ENCODE data around the gene MYO5A.
"Not testable (repeated sequence)": the region's sequence is repeated elsewhere in the genome, so short reads cannot be mapped to it uniquely, and the experiment has no call there.

The MYO5A gene

GRCh38 chr15:52441841-52442240 is 86.8 kb downstream of the MYO5A start:
- no peak for TF ChIP-seq Cebpa-rat (IDR thresholded peaks at IDR 0.05)
- H3K4me2 ChIP-seq = no peak overlapping the region

DNA sequence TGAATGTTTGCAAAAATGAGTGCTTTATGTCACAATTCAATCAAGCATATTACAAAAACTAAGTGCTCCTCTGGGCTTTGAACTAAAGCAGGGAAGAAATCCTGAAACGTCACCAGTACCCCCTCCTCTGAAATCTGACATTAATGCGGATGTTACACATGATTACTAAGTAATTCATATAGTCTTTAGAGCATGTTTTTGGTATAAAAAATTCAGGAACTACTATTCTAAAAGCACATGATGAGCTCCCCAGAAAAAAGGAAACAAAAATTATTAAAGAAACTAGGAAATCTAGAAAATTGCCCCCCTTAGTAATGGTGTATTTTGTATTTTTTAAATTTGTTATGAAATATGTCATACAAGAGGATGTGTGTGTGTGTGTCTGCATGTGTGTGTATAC is 87.7 kb downstream of the MYO5A start:
- H3K27ac ChIP-seq = no peak overlapping the region
- H3K36me3 ChIP-seq = peaks cover 5% of the 10 kb centered on the region; the same call in 1 of the 2 replicates
- TF ChIP-seq Cebpa-rat (IDR thresholded peaks at IDR 0.05) = no peak
- H3K4me1 ChIP-seq = peaks cover 6% of the 10 kb centered on the region; the same call in 1 of the 2 replicates
- H3K4me3 ChIP-seq = no peak overlapping the region
- H3K9me3 ChIP-seq = no peaks in the 10 kb centered on the region
- no peaks in the 10 kb centered on the region for H3K27me3 ChIP-seq
- H3K9ac ChIP-seq = no peak overlapping the region
- H4K20me1 ChIP-seq = peaks cover 31% of the 10 kb centered on the region
- no peak overlapping the region for H3K4me2 ChIP-seq

More at GRCh38 chr15:52441841-52442240, 86.8 kb downstream of the MYO5A start:
- Histone ChIP-seq H3K4me3 (no peak overlapping the region), H3K4me1 (peaks cover 6% of the 10 kb centered on the region; the same call in 1 of the 2 replicates), H4K20me1 (peaks cover 40% of the 10 kb centered on the region), H3K27me3 (no peaks in the 10 kb centered on the region), H3K9me3 (no peaks in the 10 kb centered on the region), H3K9ac (no peak overlapping the region), H3K27ac (no peak overlapping the region), H3K36me3 (peaks cover 5% of the 10 kb centered on the region; the same call in 1 of the 2 replicates)

DNA sequence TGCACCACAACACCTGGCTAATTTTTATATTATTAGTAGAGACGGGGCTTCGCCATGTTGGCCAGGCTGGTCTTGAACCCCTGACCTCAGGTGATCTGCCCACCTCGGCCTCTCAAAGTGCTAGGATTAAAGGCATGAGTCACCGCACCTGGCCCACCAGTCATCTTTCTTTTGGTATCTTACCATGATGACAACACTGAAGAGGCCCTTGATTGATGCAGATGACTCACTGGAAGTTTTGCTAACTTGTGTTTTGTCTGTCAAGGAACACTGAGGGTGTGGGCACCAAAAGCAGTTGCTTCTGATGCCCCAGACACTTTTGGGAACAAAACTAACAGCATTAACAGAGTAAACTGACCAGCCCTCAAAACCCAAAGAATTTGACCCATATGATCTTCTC is 88.3 kb downstream of the MYO5A start:
- H3K4me2 ChIP-seq = no peak overlapping the region
- peaks cover 6% of the 10 kb centered on the region; the same call in 1 of the 2 replicates for H3K4me1 ChIP-seq
- no peak overlapping the region for H3K27ac ChIP-seq
- no peak for TF ChIP-seq Cebpa-rat (IDR thresholded peaks at IDR 0.05)
- H3K9ac ChIP-seq = no peak overlapping the region
- no peaks in the 10 kb centered on the region for H3K9me3 ChIP-seq
- H3K27me3 ChIP-seq = no peaks in the 10 kb centered on the region
- peaks cover 5% of the 10 kb centered on the region; the same call in 1 of the 2 replicates for H3K36me3 ChIP-seq
- no peak overlapping the region for H3K4me3 ChIP-seq
- H4K20me1 ChIP-seq = peaks cover 26% of the 10 kb centered on the region

DNA sequence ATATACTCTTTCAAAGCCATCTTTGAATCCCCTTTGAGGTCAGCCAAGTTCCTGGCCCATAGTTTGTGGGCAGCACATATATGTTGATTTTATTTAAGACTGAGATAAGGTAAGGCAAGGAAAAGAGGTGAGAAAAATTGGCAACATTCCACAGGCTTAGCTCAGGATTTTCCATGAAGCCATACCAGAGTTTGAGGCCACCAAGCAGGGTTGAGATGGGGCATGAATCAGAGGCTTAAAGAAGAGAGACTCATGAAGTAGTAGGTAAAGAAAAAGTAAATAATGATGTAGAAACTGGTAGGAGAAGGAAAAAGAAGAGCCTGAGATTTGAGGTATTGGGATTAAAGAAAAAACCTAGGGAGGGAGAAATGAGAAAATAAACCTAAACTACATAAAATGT is 89.2 kb downstream of the MYO5A start:
- Histone ChIP-seq H3K4me2 (no peak overlapping the region), H4K20me1 (peaks cover 20% of the 10 kb centered on the region; the same call in 1 of the 2 replicates), H3K4me3 (no peak overlapping the region), H3K27me3 (no peaks in the 10 kb centered on the region), H3K27ac (no peak overlapping the region), H3K36me3 (peaks cover 5% of the 10 kb centered on the region; the same call in 1 of the 2 replicates), H3K4me1 (peaks cover 6% of the 10 kb centered on the region; the same call in 1 of the 2 replicates), H3K9ac (no peak overlapping the region), H3K9me3 (no peaks in the 10 kb centered on the region)
- TF ChIP-seq Cebpa-rat (IDR thresholded peaks at IDR 0.05) = no peak

DNA sequence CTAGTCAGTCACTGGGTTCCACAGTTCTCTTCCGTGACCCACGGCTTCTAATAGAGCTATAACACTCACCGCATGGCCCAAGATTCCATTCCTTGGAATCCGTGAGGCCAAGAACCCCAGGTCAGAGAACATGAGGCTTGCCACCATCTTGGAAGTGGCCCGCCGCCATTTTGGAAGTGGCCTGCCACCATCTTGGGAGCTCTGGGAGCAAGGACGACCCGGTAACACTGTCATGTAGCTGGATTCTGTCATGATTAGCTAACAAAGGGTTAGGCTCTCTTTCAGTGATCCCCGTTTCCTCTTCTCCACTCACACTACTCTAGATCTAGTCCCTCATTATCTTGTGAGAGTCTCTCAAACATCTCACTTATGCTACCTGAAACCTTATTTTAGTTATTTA is 89.6 kb downstream of the MYO5A start:
- not testable (repeated sequence) for H3K27me3 ChIP-seq, H3K27ac ChIP-seq, H3K4me1 ChIP-seq, H3K4me2 ChIP-seq, H3K4me3 ChIP-seq, H3K9me3 ChIP-seq, H3K36me3 ChIP-seq, H3K9ac ChIP-seq
- H4K20me1 ChIP-seq = peaks cover 23% of the 10 kb centered on the region; the same call in 1 of the 2 replicates

DNA sequence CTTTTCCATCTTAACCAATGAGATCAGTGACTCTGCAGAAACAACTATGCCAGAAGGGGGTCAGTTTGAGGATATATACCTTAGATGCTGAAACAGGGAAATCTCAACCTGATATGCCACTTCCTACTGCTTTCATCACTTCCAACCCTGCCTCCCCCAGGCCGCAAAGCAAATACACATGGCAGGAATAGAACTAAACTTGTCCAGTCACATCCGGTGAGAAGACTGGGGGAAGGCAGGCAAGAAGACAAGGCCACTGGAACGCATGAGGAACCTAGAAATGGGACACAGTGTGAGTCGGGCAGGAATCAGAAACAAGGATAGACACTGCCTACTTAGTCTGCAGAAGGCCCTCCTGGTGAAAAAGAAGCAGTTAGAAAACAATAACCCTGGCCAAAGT is 90.6 kb downstream of the MYO5A start:
- no peak overlapping the region for H3K9ac ChIP-seq
- no peak overlapping the region for H3K4me2 ChIP-seq
- no peaks in the 10 kb centered on the region for H3K27me3 ChIP-seq
- no peaks in the 10 kb centered on the region for H3K9me3 ChIP-seq
- H3K4me3 ChIP-seq = no peak overlapping the region
- peaks cover 26% of the 10 kb centered on the region; the same call in 1 of the 2 replicates for H4K20me1 ChIP-seq
- TF ChIP-seq Cebpa-rat (IDR thresholded peaks at IDR 0.05) = no peak
- no peak overlapping the region for H3K27ac ChIP-seq
- H3K4me1 ChIP-seq = peaks cover 6% of the 10 kb centered on the region; the same call in 1 of the 2 replicates
- H3K36me3 ChIP-seq = peaks cover 5% of the 10 kb centered on the region; the same call in 1 of the 2 replicates

- Histone ChIP-seq H4K20me1 (peaks cover 25% of the 10 kb centered on the region; the same call in 1 of the 2 replicates), H3K9me3 (no peaks in the 10 kb centered on the region), H3K27ac (no peak overlapping the region), H3K4me1 (peaks cover 6% of the 10 kb centered on the region; the same call in 1 of the 2 replicates), H3K36me3 (peaks cover 5% of the 10 kb centered on the region; the same call in 1 of the 2 replicates), H3K4me3 (no peak overlapping the region), H3K9ac (no peak overlapping the region), H3K27me3 (no peaks in the 10 kb centered on the region), H3K4me2 (no peak overlapping the region)
- no peak for TF ChIP-seq Cebpa-rat (IDR thresholded peaks at IDR 0.05)
Observed at GRCh38 chr15:52437646-52438045, 91.0 kb downstream of the MYO5A start.

DNA sequence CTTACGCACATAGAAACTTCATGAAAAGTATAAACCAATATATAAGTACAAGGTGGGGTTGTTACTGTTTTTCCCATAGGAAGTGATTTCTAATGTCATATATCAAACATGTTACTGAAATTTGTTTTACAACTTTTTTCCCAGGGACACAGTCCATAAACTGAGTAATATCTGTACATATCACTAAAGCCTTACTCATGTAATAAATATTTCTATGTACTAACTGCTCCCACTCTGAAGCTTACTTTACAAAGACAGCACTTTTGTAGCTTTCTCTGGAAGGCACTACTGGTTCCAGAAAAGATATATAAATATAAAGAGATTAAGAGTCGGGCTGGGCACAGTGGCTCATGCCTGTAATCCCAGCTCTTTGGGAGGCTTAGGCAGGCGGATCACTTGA is 91.7 kb downstream of the MYO5A start:
- Histone ChIP-seq H3K4me2 (no peak overlapping the region), H3K27ac (no peak overlapping the region)

DNA sequence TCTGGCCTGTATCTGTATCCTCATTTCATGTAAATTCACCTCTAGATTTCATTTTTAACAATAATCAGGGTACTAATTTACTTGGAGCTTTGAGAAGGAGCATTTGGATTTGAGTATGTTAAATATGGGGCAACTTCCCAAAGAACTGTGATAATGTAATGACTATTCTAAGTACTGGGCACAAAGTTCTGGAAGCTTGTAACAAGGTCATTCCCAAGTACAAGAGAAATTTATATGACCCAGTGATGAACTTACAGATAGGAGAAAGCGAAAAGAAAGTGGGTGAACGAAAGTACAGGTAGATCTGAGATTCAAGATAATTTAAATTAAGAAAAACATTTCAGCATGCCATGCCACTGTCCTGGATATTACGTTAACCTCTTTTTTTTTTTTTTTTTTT is 93.8 kb downstream of the MYO5A start:
- H3K4me3 ChIP-seq = no peak overlapping the region
- H3K4me1 ChIP-seq = peaks cover 6% of the 10 kb centered on the region; the same call in 1 of the 2 replicates
- no peak overlapping the region for H3K9ac ChIP-seq
- no peak for TF ChIP-seq Cebpa-rat (IDR thresholded peaks at IDR 0.05)
- no peaks in the 10 kb centered on the region for H3K9me3 ChIP-seq
- 0 out of 2 replicates have a peak, but pooled peaks cover 3% of the 10 kb centered on the region for H3K36me3 ChIP-seq
- H3K4me2 ChIP-seq = no peak overlapping the region
- H3K27me3 ChIP-seq = no peaks in the 10 kb centered on the region
- no peak overlapping the region for H3K27ac ChIP-seq
- H4K20me1 ChIP-seq = 0 out of 2 replicates have a peak, but pooled peaks cover 11% of the 10 kb centered on the region

More for the DNA sequence above, 91.7 kb downstream of the MYO5A start:
- H3K9me3 ChIP-seq = no peaks in the 10 kb centered on the region
- TF ChIP-seq Cebpa-rat (IDR thresholded peaks at IDR 0.05) = no peak
- peaks cover 6% of the 10 kb centered on the region; the same call in 1 of the 2 replicates for H3K4me1 ChIP-seq
- peaks cover 5% of the 10 kb centered on the region; the same call in 1 of the 2 replicates for H3K36me3 ChIP-seq
- H3K9ac ChIP-seq = no peak overlapping the region
- H3K27me3 ChIP-seq = no peaks in the 10 kb centered on the region
- no peak overlapping the region for H3K4me3 ChIP-seq
- H4K20me1 ChIP-seq = peaks cover 18% of the 10 kb centered on the region; the same call in 1 of the 2 replicates

DNA sequence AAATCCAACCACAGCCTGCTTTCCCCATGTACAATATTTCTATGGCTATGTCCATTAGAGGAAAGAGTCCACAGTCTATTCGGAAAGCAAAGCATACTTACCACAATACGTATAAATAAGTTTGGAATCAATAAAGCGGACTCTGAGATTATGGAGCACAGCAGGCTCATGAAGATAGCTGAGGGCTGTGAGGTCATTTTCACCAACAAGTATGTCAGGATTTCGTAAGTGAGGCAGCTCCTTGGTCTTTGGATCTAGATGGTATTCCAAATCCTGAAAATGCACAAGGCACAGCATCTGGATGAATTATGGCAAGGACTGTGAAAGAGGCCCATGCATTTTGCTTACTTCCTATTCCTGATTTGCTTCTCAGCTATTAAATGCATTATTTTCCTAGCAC is 100.4 kb downstream of the MYO5A start:
- no peaks in the 10 kb centered on the region for H3K9me3 ChIP-seq
- no peak overlapping the region for H3K4me2 ChIP-seq
- H4K20me1 ChIP-seq = no peaks in the 10 kb centered on the region
- H3K4me3 ChIP-seq = no peak overlapping the region
- H3K27ac ChIP-seq = no peak overlapping the region
- no peak for TF ChIP-seq Cebpa-rat (IDR thresholded peaks at IDR 0.05)
- H3K27me3 ChIP-seq = no peaks in the 10 kb centered on the region
- H3K4me1 ChIP-seq = peaks cover 10% of the 10 kb centered on the region; the same call in 1 of the 2 replicates
- H3K9ac ChIP-seq = no peak overlapping the region
- H3K36me3 ChIP-seq = peaks cover 20% of the 10 kb centered on the region

All from BLaER1 (cell line).